ENCODE data around the gene ME3. TPM values are rescaled to one million over a fixed set of nuclear protein-coding genes. Genes with fewer than 3 reads are reported as not detected.

Gene ME3
- total RNA-seq, 4 donors from 2014 or later: 1.9 to 11.0 (median 6.0) TPM

GRCh38 chr11:86630229-86630981, 42.0 kb downstream of the ME3 start:
- 93 to 96% methylated on average over 8 of the region's 8 CpGs for WGBS, 2 donors
- TF ChIP-seq CTCF (IDR thresholded peaks at IDR 0.05) (no peak), POLR2A (IDR thresholded peaks at IDR 0.05) (no peak)
- H3K4me3 ChIP-seq (ENCODE audit: low read depth, poor library complexity, severe bottlenecking): no peak overlapping the region
- DNase-seq (ENCODE audit: low spot score in 2 of 2): no peak
- intact Hi-C loops (cut with DNase I; ENCODE audit: low total_unique reads): no loop called here

- WGBS, 2 donors: 63 to 67% methylated on average over 7 of the region's 7 CpGs
- no peak overlapping the region for H3K4me3 ChIP-seq (ENCODE audit: low read depth, poor library complexity, severe bottlenecking)
- DNase-seq (ENCODE audit: low spot score in 2 of 2): no peak
- intact Hi-C loops (cut with DNase I; ENCODE audit: low total_unique reads): no loop called here
- TF ChIP-seq POLR2A (IDR thresholded peaks at IDR 0.05): no peak
- no peak for TF ChIP-seq CTCF (IDR thresholded peaks at IDR 0.05)
These were observed 43.2 kb downstream of the ME3 start for GRCh38 chr11:86629045-86629706.

- DNase-seq (ENCODE audit: low spot score in 2 of 2): no peak
- intact Hi-C loops (cut with DNase I; ENCODE audit: low total_unique reads): no loop called here
These were observed 44.5 kb downstream of the ME3 start for GRCh38 chr11:86627776-86628455.

GRCh38 chr11:86625981-86626380, 46.4 kb downstream of the ME3 start:
- intact Hi-C loops (cut with DNase I; ENCODE audit: low total_unique reads): no loop called here

More at GRCh38 chr11:86627776-86628455, 44.5 kb downstream of the ME3 start:
- WGBS, 2 donors: 44 to 50% methylated on average over 7 of the region's 7 CpGs
- H3K4me3 ChIP-seq (ENCODE audit: low read depth, poor library complexity, severe bottlenecking): no peak overlapping the region
- TF ChIP-seq POLR2A (IDR thresholded peaks at IDR 0.05): no peak
- no peak for TF ChIP-seq CTCF (IDR thresholded peaks at IDR 0.05)

DNA sequence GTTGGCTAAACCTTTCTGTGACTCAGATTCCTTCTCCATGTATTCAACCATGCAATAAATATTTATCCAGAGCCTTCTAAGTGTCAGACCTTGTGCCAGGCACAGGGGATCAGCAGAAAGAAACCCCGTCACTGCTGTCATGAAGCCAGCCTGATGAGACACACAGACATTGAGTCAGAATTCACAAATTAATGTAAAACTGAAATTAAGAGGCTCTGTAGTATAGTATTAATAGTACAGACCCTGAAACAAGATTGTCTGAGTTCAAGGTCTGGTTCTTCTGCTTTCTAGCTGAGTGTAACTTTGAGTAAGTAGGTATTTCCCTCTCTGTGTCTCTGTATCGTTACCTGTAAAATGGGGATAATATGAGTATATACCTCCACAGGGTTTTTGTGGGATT, 46.9 kb downstream of the ME3 start:
- TF ChIP-seq CTCF (IDR thresholded peaks at IDR 0.05) (no peak), POLR2A (IDR thresholded peaks at IDR 0.05) (no peak)
- no peak for DNase-seq (ENCODE audit: low spot score in 2 of 2)
- WGBS, 2 donors: 67 to 68% methylated on average over 2 of the region's 2 CpGs
- intact Hi-C loops (cut with DNase I; ENCODE audit: low total_unique reads): no loop called here
- no peak overlapping the region for H3K4me3 ChIP-seq (ENCODE audit: low read depth, poor library complexity, severe bottlenecking)

More at GRCh38 chr11:86625981-86626380, 46.4 kb downstream of the ME3 start:
- no peak overlapping the region for H3K4me3 ChIP-seq (ENCODE audit: low read depth, poor library complexity, severe bottlenecking)
- TF ChIP-seq CTCF (IDR thresholded peaks at IDR 0.05) (no peak), POLR2A (IDR thresholded peaks at IDR 0.05) (no peak)
- WGBS, 2 donors: 51 to 59% methylated on average over 2 of the region's 2 CpGs
- no peak for DNase-seq (ENCODE audit: low spot score in 2 of 2)

Data from lower leg skin (tissue), 4 donors.